GM12891 (cell line): ENCODE measurements around the gene NPAS1.

Experiments
- POLR2A ChIP-seq: IDR thresholded peaks from 2 replicates; pipeline ENCODE4 v1.6.1; 2011; ENCODE audit warnings: low read depth, low read length, control low read depth
- POLR2AphosphoS5 ChIP-seq: IDR thresholded peaks from 2 replicates; pipeline ENCODE4 v1.6.1; 2011; ENCODE audit warnings: low read depth, low read length, control low read depth

DNA sequence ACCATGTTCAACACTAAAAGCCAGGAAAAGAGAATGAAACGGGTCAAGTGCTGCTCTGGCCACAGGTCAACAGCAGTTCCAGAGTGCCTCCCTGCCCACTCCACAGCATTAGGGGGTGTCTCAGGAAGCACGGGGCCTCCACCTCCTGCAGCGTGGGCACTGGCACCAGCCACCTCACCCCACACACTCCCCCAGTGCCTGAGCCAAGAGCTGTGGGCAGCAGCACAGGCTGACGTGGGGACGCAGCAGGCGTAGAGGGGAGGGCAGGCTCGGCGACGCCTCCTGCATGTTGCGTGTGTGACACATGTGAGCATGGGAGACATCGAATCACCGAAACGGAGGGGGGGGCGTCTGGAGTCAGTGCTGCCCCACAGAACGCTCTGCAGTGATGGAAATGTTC, 50.2 kb downstream of the NPAS1 start:
- TF ChIP-seq POLR2A = no peak
- no peak for TF ChIP-seq POLR2AphosphoS5
